NCI-H128 (cell line): ENCODE data around the gene VNN1.
"Not testable (repeated sequence)": the region's sequence is repeated elsewhere in the genome, so short reads cannot be mapped to it uniquely, and the experiment has no call there.

Experiments used
- DNase-seq: peaks from one replicate; lab custom pipeline; 2025; ENCODE audit not compliant: unreplicated experiment; lab: John Stamatoyannopoulos, UW

Gene VNN1

GRCh38 chr6:132725471-132725870, 11.6 kb upstream of the VNN1 start:
- DNase-seq, result no peak

- DNase-seq, result no peak
Measured at GRCh38 chr6:132719736-132720448, 6.0 kb upstream of the VNN1 start.

GRCh38 chr6:132715881-132716637, 2.2 kb upstream of the VNN1 start:
- no peak for DNase-seq

GRCh38 chr6:132715204-132715603, 1.3 kb upstream of the VNN1 start:
- no peak for DNase-seq

- DNase-seq, result no peak
Measured at GRCh38 chr6:132714160-132714559, 305 bp upstream of the VNN1 start.

GRCh38 chr6:132712366-132712765, 1.5 kb downstream of the VNN1 start:
- DNase-seq, result no peak

GRCh38 chr6:132708771-132709170, 5.1 kb downstream of the VNN1 start:
- no peak for DNase-seq

- no peak for DNase-seq
Measured at GRCh38 chr6:132708002-132708401, 5.9 kb downstream of the VNN1 start.

- not testable (repeated sequence) for DNase-seq
Measured at GRCh38 chr6:132706756-132707155, 7.1 kb downstream of the VNN1 start.

GRCh38 chr6:132703936-132704335, 9.9 kb downstream of the VNN1 start:
- DNase-seq, result no peak

GRCh38 chr6:132698608-132699007, 15.2 kb downstream of the VNN1 start:
- DNase-seq, result no peak

GRCh38 chr6:132695773-132696172, 18.1 kb downstream of the VNN1 start:
- no peak for DNase-seq

- no peak for DNase-seq
Measured at GRCh38 chr6:132693478-132693877, 20.4 kb downstream of the VNN1 start.

- no peak for DNase-seq
Measured at GRCh38 chr6:132690678-132691077, 23.2 kb downstream of the VNN1 start.

- no peak for DNase-seq
Measured at GRCh38 chr6:132687306-132687705, 26.5 kb downstream of the VNN1 start.

GRCh38 chr6:132686531-132686930, 27.3 kb downstream of the VNN1 start:
- DNase-seq, result no peak

- DNase-seq, result no peak
Measured at GRCh38 chr6:132685009-132685408, 28.8 kb downstream of the VNN1 start.

- DNase-seq, result no peak
Measured at GRCh38 chr6:132684272-132684671, 29.6 kb downstream of the VNN1 start.

- DNase-seq, result no peak
Measured at GRCh38 chr6:132683543-132683942, 30.3 kb downstream of the VNN1 start.

GRCh38 chr6:132679094-132679493, 34.8 kb downstream of the VNN1 start:
- DNase-seq, result not testable (repeated sequence)

- no peak for DNase-seq
Measured at GRCh38 chr6:132675749-132676148, 38.1 kb downstream of the VNN1 start.

GRCh38 chr6:132675002-132675401, 38.9 kb downstream of the VNN1 start:
- no peak for DNase-seq
